NCI-H1092 treated with DMSO at 0.1 percent for 48 hours (cell line): Measurements from ENCODE around the gene PLPP3.

ENCODE experiments used
- DNase-seq: peaks from one replicate; lab custom pipeline; 2025; lab: John Stamatoyannopoulos, UW

PLPP3 gene

DNA sequence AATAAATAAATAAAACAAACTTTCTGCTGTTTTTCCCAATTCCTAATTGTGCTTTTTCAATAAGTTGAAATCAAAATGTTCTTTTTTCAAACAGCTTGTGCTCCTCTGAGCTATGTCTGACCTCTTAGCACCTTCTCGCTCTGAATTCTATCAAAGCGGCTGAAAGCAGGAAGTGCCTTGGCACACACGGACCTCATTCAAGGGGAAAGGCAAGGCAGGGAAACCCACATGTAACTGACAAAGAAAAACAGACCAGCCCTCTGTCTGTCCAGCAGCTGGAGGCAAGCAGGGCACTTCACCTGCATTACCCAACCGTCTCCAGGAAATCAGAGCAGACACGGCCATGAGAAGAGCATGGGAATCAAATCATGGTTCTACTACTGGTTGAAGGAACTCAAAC lies 56.7 kb downstream of the PLPP3 start:
- DNase-seq, result no peak

DNA sequence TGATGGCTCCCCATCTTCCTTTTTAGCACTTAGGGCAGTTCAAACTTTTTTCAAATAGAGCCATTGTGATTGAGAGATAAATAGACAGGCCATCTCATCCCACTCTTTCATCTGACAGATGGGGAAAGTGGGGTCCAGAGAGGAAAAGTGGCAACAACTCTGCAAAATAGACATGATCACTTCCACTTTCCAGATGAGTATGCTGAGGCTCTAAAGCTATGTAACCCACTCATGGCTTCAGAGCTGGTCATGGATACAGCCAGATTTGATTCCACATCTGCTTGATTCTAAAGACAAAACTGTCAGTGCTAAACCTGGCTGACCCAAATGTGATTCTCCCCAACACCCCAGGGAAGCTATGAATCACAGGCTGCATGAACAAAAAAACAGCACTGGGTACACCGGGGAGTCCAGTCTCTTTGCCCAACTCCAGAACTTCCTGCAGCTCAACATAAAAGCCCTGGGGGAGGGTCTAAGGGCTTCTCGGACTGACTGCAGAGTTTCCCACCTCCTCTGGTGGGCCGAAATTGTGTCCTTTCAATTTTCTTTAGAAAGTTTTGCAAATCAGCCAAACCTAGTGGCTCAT lies 59.3 kb downstream of the PLPP3 start:
- DNase-seq, result no peak

DNA sequence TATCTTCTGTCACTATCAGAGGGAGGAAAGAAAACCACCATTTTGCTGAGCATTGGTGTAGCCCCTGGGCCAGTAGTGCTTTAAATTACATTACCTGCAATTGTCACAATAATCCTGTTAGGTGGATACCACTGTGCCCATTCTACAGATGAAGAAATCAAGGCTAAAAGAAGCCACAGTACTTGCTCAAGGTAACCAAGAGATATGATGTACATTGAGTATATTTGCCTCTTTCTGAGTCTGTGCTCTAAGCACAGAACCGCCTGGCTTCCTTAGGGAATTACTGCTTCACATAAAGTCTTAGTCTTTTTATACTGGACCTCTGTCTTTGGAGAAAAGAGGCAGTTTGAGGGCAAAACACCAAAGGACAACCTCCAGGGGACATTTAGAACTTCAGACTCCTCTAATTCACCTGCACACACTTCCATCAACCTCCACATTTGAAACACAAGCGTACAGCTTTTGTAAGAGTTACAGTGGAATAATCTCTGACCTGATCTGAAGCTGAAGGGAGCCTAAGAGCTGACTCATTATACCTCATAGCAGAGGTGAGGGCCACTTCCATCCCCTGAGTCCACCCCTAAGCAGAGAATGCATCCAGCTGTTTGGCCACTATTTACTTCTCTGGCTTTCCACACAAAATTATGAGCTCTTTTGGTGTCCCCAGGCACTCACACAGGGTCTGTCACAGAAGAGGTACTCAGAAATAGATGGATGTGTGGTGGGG lies 61.8 kb downstream of the PLPP3 start:
- no peak for DNase-seq

DNA sequence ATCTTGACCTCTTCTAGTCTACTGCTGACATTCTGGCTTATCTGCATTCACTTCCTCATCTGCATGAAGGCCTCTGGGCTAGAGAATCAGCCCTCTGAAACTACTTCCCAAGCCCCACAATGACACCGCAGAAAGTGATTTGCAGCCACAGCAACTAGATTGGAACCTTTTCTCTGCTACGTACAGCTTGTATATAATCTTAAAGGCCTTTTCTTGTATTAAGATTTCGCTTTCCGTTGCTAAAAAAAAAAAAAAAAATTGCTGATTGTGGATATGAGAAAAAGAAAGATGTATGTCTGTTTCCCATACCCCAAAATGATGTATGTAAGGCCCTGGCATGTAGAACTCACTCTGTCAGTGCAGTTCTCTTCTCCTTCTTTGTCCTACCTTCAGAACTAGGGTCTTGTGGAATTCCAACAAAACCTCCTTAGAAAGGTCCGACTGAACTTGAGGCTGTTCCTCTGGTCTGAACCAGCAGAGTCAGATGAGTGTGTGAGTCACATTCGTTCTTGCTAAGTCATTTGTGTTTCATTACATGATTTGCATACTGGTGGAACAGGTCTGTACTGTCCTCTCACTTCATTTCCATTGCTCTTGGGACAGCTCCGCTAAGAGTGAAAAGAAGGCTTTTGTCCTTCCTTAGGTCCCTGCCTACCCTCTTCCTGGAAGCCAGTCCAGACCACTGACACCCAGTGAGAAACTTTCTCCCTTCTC lies 62.7 kb downstream of the PLPP3 start:
- DNase-seq, result no peak

DNA sequence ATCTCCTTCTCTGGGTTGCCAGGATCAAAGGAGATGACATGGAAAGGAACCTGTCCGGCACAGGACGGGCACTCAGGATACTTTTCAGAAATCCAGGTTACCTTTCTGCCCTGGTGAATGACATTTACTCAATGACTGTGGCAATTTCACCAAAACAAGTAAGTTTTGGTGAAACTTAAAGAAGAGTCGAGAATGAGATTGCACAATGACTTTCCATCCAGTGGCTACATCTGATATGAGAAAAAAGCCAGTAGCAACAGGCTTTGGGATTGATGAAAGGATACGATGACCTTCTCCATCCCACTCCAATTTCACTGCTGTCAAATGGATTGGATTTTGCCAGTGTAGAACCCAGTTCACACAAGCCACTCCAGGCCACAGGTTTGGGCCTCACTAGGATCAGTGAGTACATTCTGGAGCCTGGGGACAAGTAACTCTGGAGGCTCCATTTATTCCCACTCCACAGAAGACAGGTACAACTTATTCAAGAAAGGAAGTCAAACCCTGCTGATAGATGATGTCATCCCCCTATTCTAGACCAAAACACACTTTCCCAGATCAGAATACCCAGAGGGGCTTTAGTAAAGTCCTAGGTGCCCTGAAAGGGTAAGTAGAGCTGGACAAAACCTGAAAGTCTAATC lies 63.3 kb downstream of the PLPP3 start:
- DNase-seq, result no peak

DNA sequence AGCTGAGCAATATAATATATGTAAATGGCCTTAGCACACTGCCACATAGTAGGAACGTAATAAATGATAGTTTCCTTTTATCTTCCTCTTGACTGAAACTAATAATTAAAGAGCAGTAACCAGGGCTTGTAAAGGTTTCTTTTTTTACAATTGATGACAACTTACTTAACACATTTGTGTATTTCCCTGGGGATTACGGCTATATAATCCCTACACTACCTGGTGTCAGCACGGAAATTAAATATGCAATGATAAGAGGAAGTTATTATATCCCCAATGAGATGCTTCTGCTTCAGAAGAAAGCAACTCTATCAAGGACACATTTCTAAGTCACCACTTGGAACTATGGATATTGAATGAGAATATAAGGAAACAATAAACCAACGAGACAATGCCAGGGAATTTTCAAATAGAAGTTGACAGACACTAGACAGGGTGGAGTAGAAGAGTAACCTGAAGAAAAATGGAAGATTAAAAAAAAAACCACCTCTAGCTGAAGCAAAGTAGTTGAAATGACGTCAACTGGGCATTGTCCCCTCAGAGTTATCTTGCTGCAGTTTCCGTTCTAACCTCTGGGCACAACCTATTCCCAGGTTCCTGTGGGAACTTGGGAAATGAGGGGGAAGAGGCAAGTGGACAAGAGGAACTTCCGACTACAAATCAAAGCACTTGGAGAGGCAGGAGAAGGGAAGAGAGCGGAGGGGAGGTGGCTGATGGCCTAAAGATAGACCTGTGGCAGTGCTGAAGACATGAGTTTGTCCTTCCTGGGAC lies 66.5 kb downstream of the PLPP3 start:
- no peak for DNase-seq

DNA sequence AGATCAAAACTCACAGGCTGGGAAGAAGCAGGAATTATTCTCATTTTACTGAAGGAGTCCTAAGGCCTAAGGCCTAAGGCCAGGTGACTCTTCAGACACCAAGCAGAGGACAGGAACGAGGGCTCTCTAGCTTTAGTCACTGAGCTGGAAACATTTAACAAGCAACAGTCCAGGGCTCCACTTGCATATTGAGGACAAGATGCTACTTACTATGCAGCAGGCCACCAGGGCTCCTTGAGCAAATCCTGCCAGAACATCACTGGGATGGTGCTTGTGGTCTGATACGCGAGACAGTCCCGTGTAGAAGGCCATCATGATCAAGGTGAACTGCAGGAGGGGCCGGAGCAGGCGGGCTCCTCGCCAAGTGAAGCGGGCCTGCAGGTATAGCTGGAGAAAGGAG lies 67.6 kb downstream of the PLPP3 start:
- no peak for DNase-seq

DNA sequence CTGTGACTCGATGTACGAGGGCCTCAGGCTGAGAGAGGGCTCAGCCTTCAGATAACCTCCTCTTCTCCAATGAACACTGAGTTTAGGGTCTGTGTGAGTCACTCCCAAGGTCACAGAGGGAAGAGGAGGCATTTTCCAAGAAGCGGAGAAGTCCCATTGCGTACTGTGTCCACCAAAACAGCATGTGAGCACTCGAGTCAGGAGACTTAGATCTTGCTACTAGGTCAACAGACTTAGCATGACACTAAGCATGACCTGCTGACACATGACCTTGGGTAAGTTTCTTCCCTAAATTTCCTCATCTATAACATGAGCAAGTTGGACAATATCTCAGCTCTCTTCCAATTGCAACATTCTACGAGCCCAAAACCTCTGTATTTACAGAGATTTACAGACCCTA lies 68.0 kb downstream of the PLPP3 start:
- no peak for DNase-seq

DNA sequence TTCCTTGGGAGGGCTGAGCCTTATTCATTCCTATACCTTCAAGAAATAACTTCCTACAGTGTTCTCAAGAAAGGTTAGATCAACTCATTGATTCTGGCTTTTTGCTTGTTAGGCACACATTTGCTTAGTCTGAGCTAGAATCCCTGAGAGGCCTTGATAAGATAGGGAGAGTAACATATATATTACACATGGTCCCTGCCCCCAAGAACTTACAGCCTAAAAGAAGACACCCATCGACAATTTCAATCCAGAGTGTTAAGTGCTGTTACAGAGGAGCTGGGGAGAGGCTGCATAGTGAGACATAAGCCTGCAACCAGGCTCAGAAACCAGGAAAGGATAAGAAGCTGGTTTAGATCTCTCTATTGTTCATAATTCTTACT lies 68.7 kb downstream of the PLPP3 start:
- DNase-seq, result no peak

DNA sequence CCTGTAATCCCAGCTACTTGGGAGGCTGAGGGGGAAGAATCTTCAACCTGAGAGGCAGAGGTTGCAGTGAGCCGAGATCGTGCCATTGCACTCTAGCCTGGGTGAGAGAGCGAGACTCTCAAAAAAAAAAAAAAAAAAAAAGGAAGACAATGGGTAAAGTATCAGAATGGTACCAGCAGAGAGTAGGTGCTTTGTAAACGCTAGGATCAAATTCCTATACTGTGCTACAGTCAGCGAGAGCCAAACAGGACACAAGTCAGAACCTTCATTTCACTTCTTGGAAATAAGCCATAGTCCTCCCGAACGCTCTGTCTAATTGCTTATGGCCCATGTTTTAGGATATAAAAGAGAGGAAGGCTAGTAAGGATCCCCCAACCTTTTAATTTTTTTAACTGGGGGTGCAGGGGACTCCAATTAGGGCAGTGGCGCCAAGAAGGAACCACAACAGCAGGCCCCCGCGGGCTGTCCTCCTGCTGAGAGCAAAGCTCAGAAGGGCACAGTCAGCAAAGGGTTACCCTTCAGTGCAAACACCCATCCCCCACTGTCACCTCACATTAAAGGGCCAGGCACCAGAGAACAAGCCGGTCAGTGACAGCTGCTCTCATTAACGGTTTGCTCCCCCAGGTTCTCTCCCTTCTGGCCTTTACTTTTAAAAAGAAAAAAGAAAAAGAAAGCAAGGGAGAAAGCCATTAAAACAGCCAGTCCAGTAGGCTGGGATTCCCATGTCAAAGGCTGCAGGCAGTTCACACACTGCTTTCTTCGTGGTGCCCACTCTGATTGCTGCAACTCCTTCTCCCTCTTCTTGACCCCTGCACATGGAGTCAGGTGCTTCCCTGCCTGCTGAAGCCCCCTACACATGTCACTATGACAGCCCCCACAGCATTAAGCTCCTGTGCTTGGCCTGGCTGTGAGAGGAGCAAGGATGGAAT lies 69.4 kb downstream of the PLPP3 start:
- no peak for DNase-seq

DNA sequence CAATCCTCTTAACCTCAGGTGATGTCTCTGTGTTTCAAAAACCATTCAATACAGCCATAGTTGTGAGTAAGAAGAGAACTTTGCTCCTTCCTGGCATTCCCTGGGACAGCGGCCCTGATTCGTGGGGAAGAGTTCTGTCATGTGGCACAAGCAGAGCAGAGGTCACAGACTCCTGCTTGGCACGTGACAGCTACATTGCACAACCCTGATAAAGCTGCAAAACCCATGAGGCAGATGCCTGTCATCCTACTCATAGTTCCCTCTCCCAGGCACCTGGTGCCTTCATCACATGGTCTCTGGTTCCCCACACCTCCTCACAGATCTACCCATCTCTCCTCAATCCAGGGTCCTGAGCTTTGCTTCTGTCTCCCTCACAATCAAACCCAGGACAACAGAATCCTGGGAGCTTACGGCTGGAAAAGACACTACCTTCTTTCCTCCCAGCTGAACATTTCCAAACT lies 70.8 kb downstream of the PLPP3 start:
- no peak for DNase-seq

DNA sequence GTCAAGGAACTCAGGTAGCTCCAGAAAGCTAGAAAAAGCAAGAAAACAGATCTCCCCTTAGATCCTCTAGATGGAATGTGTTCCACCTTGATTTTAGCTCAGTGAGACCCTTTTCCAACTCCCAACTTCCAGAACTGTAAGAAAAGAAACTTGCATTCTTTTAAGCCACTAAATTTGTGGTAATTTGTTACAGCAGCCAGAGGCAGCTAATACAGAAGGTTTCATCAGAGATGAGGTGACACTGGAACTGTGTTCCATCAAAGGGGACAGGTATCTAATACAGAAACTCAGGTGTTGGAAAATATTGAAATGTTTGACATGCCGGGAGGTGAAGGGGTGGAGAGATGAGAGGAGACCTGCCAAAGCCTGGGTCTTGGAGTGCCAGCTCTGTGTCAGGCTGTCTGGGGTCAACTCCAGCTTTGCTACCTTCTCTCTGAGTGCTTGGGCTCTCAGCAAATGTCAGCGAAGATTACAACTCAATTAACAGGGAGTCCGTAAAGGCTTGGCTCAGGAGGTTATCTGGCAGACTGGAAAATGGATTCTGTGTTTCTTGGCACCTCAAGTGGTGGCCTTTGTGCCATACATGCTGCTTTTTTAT lies 71.3 kb downstream of the PLPP3 start:
- no peak for DNase-seq

DNA sequence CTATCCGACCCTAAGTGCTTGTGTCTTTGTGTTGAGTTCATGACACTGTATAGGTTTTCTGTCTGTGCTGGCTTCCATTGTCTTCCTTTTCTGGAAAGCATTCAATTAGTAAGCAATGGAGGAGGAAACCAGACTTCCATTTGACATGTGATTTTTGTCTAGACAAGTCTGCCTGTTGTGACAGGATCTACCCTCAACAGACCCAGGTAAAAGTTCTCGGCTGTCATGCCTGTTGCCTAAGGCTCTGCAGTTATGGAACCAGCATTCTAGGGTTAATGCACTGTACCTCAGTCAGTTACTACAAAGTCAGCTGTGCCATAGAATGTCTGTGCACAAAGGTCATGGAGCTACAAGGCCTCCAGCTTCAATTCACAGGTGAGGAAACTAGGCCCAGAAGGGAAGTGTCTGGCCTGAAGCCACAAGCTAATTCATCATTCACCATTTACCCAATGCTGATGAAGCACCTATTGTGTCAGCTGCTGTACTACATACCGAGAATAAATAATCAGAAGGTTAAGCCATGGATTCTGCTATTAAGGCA lies 72.3 kb downstream of the PLPP3 start:
- DNase-seq, result no peak

DNA sequence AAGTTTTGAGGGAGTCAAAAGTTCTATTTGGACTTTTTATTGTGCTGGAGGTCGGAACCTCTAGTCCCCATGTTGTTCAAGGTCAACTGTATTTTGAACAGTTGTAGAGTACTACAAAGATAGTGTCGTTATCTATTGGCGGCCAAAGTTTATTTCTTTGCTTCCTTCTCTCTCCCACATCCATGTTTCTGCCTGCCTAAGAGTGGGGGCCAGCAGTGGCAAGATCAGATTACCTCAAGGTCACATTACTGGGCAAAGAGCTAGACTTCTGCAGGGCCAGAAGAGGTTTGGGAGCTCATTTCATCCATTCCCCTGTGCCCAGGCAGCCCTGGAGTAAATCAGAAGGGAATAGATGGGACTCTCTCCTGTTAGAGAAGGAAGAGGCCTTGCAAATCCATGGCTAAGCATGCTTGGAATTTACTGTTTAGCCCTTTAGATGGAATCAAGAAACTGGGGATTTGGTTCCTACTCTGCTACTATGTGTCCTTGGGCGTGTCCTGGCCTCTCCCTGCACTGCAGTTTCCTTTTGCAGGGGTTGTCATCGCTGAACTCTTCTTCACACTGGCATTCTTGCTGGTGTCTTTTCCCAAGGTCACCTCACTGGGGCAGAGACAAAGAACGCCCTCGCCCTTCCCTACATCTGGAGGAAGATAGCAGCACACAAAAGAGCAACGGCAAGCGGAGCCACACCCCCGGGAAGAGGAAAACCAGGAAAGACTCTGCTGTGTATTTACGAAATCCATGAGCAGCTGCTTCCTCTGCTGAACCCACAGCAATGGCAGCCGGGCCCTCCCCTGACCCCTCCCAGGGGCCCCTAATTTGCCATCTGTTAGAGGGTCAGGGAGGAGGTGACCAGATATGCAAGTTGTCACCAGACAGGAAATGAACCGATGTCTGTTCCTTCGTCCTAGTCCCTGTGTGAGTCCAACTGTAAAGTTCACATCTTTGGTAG lies 73.3 kb downstream of the PLPP3 start:
- DNase-seq, result no peak

DNA sequence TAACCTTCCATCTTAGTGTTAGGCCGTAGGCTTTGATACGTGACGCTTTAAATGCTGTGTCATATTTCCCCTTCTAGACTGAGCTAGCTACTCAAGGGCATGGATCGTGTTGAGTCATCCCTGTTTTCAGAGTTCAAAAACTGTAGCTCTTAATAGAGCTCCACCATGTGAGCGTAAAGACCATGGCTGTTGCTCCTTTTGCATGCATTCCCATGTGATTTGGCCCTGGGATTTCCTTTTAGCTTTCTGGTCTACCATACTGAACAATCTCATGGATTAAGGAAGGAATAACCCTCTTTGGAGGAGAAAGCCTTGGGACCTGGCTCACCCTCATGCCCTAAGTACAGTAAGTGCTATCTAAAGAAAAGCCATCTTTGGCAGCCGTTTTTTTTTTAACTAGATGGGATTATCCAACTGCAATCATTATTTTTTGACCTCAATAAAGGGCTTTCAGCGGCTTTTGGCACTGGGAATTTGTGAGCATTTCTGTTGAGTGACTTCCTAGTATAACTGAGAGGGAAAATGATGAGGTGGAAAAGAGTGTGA lies 76.6 kb downstream of the PLPP3 start:
- no peak for DNase-seq

DNA sequence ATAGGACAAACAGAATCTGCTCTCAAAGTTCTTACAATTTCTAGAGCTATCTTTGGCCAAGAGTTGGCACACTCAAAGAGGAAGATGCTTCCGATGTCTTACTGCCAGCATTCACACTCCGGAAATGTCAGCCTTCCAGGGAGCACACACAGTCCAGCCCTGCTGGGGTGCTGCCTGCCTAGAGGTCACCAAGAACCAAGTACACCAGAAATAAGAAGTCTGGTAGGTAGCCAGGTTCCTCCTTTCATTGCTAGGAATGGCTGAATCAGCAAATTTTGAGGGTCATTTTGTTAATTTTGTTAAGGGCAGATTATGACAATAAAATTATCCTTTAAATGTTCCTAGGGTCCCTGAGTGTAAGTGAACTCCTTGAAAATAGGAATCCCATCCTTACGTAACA lies 77.5 kb downstream of the PLPP3 start:
- no peak for DNase-seq

DNA sequence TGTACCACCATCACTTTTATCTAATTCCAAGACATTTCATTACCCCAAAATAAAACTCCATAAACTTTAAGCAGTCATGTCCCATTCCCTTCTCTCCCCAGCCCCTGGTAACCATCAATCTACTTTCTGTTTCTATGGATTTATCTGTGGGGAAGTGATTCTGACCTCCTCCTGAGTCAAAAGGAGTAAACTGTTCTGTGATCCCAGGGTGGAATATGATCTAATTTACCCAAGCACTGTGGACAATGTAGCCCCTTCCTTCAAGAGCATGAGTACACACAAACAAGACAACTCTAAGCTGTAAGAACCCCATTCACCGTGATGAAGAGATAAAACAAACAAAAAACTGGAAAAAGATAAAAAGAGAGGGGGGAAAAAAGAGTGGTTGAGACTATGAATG lies 77.9 kb downstream of the PLPP3 start:
- DNase-seq, result no peak

DNA sequence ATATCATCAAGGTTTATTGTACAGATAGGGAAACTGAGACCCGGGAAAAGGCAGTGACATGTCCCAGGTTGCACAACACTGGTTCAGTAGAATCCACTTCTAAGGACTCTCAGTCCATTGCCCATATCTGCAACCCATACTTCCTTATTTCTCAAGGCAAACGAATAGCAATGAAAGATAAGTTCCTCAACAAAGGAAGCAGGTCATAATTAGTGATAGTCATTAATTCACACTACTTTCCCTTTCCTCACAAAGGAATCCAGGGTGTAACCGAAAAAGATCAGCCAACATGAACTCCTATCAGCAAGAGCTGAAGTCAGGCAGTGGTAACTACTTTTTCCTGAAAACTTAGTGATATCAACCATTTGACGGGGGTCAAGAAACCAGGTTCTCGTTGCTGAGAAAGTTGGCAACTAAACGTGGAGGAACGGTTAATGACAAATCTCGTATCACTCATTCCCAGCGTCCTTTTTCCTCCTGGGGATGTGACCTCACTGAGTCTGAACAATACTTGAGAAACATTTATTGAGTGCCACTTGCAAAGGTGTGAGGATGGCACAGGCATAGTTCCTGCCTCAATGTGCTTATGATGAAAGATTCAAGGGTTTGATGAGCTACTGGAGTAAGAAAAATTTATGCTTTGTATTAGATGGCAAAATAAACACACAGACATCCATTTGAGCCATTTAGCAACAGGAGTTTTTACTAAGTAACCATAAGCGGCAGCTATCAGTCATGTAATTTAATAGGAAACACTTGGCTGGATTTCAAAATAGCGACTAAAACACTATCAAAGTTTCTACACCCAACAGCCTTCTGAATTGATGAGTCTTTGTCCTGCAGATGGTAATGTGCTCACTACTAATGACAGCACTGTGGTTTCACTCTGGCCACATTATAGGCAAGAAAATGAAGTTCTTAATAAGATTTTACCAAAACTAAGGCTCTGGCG lies 82.3 kb downstream of the PLPP3 start:
- no peak for DNase-seq
